RWPE1 (cell line): ENCODE results near the gene MSRB3.

Experiments used
- CTCF ChIA-PET: fragments of 350-600 bp; sonication (Branson Sonifier 250); formaldehyde crosslinking; extraction: SDS; loops from one replicate; lab custom pipeline; 2021; lab: Yijun Ruan, JAX
- POLR2A ChIA-PET: fragments of 400-600 bp; formaldehyde crosslinking; extraction: SDS; loops from one replicate; lab custom pipeline; 2020; ENCODE audit warnings: antibody characterized with exemption; ENCODE audit not compliant: low non-redundant PET; lab: Yijun Ruan, JAX
- DNase-seq: peaks from one replicate; pipeline ENCODE4 v3.0.0; 2012; ENCODE audit warnings: low spot score
- H3K27ac ChIP-seq: fragments of 450-650 bp; 2 replicates; pipeline ENCODE4 v1.5.1; 2017
- TF ChIP-seq, protein P1 (sequence below): fragments of 450-650 bp; conservative IDR thresholded peaks from 2 replicates; pipeline ENCODE4 v1.5.1; 2017; ENCODE audit warnings: low read depth, mild to moderate bottlenecking

Gene MSRB3

DNA sequence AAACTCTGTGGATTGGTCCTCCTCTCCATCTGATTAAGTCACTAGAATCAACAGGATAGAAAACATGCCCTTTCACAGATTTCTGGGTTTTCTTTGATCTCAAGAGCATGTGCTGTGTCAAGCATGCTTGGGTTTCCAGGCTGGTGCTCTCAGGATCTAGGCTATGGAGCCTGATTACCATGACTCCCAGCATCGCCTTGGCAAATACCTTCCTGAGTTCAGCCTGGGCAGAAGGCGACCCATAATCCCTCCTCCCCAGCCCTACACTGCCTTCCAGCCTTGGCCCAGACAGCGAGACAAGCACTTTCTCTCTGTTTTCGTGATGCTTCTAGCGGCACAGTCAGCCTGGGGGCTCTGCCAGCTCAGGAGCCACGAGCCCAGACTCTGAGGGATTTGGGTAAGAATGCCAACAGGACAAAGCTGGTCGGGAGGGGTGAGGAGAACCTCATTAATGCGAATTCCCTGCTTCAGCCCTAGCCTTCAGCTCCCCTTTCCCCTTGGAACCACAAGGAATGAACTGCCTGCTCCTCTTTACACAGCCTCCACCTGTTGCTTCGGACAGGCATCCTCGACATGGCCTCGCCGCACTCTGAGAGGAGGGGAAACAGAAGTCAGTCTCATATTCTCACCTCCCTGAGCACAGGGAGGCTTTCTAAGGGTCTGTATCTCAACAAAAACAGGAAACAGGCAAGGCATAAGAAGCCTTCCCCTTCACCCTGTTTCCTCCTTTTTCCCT is 227.1 kb downstream of the MSRB3 start:
- DNase-seq = no peak
- ChIA-PET CTCF (no interaction called here), POLR2A (no interaction called here)
- H3K27ac ChIP-seq = no peak overlapping the region
- TF ChIP-seq, protein P1, sequence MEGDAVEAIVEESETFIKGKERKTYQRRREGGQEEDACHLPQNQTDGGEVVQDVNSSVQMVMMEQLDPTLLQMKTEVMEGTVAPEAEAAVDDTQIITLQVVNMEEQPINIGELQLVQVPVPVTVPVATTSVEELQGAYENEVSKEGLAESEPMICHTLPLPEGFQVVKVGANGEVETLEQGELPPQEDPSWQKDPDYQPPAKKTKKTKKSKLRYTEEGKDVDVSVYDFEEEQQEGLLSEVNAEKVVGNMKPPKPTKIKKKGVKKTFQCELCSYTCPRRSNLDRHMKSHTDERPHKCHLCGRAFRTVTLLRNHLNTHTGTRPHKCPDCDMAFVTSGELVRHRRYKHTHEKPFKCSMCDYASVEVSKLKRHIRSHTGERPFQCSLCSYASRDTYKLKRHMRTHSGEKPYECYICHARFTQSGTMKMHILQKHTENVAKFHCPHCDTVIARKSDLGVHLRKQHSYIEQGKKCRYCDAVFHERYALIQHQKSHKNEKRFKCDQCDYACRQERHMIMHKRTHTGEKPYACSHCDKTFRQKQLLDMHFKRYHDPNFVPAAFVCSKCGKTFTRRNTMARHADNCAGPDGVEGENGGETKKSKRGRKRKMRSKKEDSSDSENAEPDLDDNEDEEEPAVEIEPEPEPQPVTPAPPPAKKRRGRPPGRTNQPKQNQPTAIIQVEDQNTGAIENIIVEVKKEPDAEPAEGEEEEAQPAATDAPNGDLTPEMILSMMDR = no peak

DNA sequence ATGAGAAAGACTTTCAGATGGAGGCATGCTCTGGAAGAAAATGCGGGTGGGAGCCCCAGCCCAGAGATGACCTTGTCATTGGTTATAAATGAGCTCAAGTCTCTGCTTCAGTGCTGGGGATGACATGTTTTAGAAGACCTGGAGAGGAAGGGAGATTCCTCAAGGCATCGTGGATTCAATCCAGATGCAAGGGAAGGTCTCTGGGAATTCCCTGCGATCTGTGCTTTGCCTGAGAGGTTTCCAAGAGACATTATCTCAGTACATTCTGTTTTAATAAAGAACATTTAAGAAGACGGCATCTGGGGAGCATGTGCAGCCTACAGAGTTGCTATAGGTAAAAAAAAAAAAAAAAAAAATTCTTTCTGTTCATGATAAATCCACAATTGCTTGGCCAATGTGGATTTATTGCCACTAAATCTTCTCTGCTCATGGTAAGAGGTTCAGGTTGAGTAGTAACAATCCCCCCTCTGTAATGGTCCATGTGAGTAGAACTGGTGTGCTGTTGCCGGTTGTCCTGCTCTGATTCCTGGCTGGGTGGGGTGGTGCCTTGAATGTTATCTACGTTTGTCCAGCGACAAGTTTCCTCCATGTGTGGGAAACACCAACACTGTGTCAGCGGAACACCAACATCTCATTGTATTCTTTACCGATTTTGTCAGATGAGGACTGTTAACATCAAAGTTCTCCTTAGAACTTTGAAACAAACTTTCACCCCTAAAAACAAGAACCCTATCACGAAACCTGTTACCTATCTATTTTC is 230.0 kb downstream of the MSRB3 start:
- TF ChIP-seq, protein P1 = no peak
- ChIA-PET CTCF (interaction anchor here (0.6 kb wide), 1 partner anchor 126 kb away, joined by 4 read pairs; no protein-coding TSS in a partner anchor), POLR2A (no interaction called here)
- no peak for DNase-seq
- H3K27ac ChIP-seq = no peak overlapping the region

DNA sequence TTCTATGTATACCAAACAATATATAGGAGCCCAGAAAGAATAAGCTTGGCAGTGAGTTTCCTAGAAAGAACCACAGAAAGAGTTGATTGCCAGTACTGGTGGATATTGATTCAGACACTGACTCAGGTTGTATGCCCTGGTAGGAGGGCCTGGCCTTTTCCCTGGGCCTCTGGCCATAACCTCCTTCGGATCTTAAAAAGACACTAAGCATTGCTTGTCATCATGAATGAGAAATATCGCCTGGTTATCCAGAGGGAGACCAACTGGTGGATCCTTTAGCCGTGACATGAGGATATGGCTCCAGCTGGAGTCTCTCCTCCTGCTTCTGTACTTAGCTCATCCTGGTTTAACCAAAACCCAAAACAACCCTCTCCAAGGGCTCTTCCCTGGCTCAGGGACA is 231.5 kb downstream of the MSRB3 start:
- ChIA-PET POLR2A (no interaction called here), CTCF (interaction anchor here (0.6 kb wide), 1 partner anchor 233 kb away, joined by 3 read pairs; no protein-coding TSS in a partner anchor)
- DNase-seq = no peak
- no peak overlapping the region for H3K27ac ChIP-seq
- TF ChIP-seq, protein P1 = no peak

DNA sequence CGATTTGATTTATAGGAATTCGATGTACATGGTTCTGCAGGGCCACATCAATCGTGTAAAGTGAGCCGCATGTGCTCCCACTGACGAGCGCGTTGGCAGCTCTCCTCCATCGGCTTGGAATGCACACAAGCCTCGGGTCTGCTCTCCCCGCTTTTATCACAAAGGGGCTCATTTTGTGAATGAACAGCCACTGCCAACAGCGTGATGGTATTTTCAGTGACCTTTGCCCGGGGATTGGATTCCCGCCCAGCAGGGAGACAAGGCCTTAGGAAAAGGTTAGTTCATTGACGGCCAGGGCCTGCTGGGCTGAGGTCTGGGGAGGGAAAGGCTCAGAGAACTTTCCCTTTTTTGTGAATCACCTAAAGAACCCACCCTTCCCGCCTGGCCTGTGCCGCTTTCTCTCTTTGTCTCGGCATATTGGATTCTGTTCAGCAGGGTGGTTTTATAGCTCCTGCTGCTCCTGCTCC is 232.1 kb downstream of the MSRB3 start:
- TF ChIP-seq, protein P1 = no peak
- ChIA-PET CTCF (no interaction called here), POLR2A (interaction anchor here (0.6 kb wide), 1 partner anchor 375 kb away, joined by 3 read pairs; no protein-coding TSS in a partner anchor)
- H3K27ac ChIP-seq = no peak overlapping the region
- no peak for DNase-seq

DNA sequence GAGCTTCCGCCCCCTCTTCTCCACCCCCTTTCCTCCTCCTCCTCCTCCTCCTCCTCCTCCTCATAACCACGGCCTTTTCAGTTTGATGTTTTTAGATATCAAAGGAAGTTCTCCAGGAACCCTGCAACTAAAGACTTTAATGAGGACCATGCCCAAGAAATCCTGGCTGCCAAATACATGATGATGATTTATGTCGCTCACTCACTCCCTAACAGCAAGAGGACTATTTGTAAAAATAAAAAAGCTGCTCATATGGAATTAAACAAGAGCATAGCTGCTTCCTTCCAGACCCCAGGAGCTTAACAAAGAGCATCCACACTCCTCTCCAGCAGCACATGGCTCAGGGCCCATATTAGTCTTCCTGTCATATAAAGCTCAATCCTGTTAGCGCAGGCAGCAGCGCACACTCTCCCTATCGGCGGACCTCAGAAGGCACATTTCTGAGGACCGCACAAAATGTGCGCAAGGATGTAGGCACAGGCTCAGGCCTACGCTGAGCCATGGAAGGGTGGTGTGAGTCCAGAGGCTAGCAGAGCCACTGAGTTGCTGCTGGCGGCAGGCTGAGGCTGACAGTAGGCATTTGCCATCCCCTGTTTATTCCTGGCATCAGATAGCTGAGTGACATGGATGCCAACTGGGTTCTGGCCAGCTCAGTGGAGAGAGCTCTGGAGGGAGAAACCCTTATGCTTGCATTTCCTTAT is 232.8 kb downstream of the MSRB3 start:
- no peak for DNase-seq
- H3K27ac ChIP-seq = no peak overlapping the region
- ChIA-PET POLR2A (interaction anchor here (0.6 kb wide), 1 partner anchor 375 kb away, joined by 3 read pairs; no protein-coding TSS in a partner anchor), CTCF (interaction anchor here (0.7 kb wide), 1 partner anchor 84 kb away, joined by 4 read pairs; no protein-coding TSS in a partner anchor)
- TF ChIP-seq, protein P1 = no peak

DNA sequence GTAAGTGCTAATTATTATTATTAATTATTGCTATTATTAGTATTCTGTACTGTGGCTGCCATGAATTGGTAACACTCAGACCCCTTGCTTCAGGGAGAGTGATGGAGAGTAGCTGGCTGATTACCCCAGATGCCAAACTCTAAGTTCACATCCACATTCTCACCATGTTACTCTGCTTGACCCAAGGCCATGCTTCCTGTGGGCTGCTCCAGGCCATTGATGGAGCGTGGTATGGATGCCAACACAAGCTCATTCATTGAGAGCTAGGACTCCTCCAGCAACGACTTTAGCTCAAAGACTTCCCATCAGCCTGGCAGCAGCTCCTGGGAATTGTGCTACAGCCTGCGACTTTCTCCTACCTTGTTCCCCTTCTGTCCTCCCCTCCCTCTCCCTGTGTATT is 233.4 kb downstream of the MSRB3 start:
- DNase-seq = no peak
- H3K27ac ChIP-seq = no peak overlapping the region
- CTCF ChIA-PET = no interaction called here
- POLR2A ChIA-PET = no interaction called here
- TF ChIP-seq, protein P1 = no peak
